DMS53 treated with DMSO at 0.1 percent for 48 hours (cell line): Measurements from ENCODE around the gene OR1F1.

Experiments
- DNase-seq: peaks from one replicate; lab custom pipeline; 2025; ENCODE audit not compliant: unreplicated experiment; lab: John Stamatoyannopoulos, UW

OR1F1 gene

DNA sequence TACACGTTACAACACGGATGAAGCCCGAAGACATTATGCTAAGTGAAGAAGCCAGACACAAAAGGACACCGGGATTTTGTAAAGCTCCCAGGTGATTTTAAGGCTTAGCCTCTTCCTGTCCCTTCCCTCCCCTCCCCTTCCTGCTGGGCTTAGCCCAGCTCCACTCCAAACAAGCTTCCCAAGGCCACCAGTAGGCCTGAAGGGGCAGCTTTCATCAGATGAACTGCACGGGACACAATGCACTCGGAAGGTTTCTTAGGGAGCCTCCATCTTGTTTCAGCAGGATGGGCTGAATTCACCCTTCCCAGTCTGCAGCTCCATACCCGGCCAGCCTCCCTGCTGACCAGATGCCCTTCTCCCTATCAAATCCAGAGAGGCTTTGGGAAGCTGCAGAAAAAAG is 58.0 kb downstream of the OR1F1 start:
- DNase-seq = no peak

DNA sequence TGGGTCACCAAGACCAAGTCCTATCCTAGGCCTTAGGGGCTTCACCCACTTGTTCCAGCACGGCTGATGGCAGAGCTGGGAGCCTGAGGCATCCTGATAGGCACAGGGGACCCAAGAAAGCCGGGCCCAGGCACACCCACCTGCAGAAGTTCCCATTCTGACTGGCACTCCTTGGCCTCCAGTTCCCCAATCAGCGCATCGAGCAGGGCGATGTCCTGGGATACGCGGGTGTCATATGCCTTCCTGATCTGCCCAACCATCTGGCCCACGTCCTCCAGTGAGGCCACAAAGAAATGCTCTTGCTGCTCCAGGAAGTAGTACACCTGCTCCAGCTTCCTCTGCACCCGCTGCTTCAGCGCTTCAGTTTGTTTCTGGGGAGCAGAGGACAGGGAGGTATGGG is 58.9 kb downstream of the OR1F1 start:
- no peak for DNase-seq

DNA sequence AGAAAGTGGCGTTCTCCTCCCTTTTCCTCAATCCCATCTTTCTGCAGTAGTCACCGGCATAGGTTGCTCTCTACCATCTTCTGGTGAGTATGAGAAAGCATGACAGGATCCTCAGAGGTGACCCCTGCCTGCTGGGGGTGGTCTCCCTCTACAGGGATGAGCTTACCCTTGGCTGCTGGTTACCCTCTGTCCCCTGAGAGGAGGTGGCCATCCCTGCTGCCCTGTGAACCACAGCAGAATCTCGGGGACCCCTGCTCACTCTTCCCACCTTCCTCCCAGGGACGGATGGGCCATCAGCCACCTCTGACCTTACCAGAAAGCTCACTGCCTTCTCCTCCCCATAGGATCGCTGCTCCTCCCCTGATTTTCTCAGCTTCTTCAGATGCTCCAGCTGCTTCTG is 60.6 kb downstream of the OR1F1 start:
- DNase-seq = no peak

GRCh38 chr16:3249020-3249419 is 61.0 kb downstream of the OR1F1 start:
- DNase-seq = no peak

DNA sequence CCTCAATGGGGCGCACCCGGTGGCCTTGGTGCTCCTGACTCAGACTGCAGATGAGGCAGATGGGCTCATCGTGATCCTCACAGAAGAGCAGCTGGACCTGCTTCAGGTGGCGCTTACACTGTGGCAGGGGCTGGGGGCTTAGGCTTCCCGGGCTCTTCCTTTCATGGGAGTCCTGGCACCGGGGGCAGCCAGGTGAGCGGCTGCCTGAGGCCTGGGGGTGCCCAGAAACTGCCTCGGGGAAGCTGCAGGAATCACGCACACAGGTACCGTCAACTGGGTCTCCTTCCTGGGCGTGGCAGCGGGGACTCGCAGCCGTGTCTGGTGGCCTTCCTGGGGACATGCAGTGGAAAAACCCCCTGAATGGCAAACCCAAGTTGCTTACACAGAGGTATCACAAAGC is 61.4 kb downstream of the OR1F1 start:
- DNase-seq = no peak

- no peak for DNase-seq
Observed at GRCh38 chr16:3252967-3253366, 65.0 kb downstream of the OR1F1 start.

DNA sequence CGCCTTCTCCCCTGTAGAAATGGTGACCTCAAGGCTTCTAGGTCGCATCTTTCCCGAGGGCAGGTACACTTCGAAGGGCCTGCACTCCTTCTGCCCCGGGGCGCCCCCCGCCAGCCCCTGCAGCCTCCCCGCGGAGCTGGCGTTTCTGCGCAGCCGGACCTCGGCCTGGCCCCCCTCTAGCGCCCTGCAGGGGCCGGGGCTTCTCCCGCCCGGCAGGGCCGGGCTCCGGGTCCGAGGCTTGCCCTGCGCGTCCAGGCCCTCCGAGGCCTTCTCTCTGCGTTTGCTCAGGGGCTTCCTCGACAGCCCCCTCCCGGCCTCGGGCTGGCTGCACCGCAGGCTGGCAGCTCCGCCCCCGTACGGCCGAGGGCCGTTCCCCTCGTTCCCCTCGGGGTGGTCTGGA is 66.3 kb downstream of the OR1F1 start:
- DNase-seq = no peak
